Esophagus (tissue), 2 donors: Measurements from ENCODE around the gene H6PD. TPM values are rescaled to one million over a fixed set of nuclear protein-coding genes. Genes with fewer than 3 reads are reported as not detected.

Source experiments
- H3K27ac ChIP-seq, 2 donors: one replicate each; pipeline ENCODE4 v1.5.1; 2013; ENCODE audit warnings: low read depth in 2 of 2, mild to moderate bottlenecking in 2 of 2, inconsistent platforms in 1 of 2, low read length in 1 of 2, moderate library complexity in 1 of 2
- H3K27me3 ChIP-seq, 2 donors: one replicate each; pipeline ENCODE4 v1.6.1; 2013; ENCODE audit warnings: low read length in 2 of 2, control low read depth in 1 of 2, mild to moderate bottlenecking in 1 of 2; ENCODE audit not compliant: insufficient read depth in 2 of 2, control insufficient read depth in 1 of 2
- H3K36me3 ChIP-seq, 2 donors: one replicate each; pipeline ENCODE4 v1.6.1; 2013; ENCODE audit warnings: low read length in 1 of 2; ENCODE audit not compliant: control insufficient read depth in 2 of 2, insufficient read depth in 2 of 2
- H3K4me1 ChIP-seq, 2 donors: one replicate each; pipeline ENCODE4 v1.6.1; 2013; ENCODE audit warnings: low read length in 1 of 2; ENCODE audit not compliant: control insufficient read depth in 2 of 2, insufficient read depth in 2 of 2
- H3K4me3 ChIP-seq, 2 donors: one replicate each; pipeline ENCODE4 v1.5.1; 2013; ENCODE audit warnings: low read length in 2 of 2, mild to moderate bottlenecking in 2 of 2, low read depth in 1 of 2, moderate library complexity in 1 of 2
- H3K9me3 ChIP-seq, 2 donors: one replicate each; pipeline ENCODE4 v1.6.1; 2013; ENCODE audit warnings: mild to moderate bottlenecking in 2 of 2, low read depth in 1 of 2, low read length in 1 of 2, moderate library complexity in 1 of 2; ENCODE audit not compliant: control insufficient read depth in 2 of 2, insufficient read depth in 1 of 2
- WGBS, 2 donors: extraction: QIAGEN DNeasy Blood & Tissue Kit; methylation state at CpG; one replicate each; pipeline ENCODE4 v1.1.7; 2013; 5-methylcytosine and 5-hydroxymethylcytosine counted together
- polyA plus RNA-seq, 2 donors: library from polyadenylated mRNA; stranded (reverse); fragments of 200-250 nt; gene quantifications; one replicate each; pipeline ENCODE4 v1.2.3, GENCODE V29; 2013
- donor health status: healthy with polysubstance abuse.
- donor health status: Bipolar disorder and iron deficiency.

The H6PD gene
- polyA plus RNA-seq, 2 donors, result 7.1 to 8.9 TPM

DNA sequence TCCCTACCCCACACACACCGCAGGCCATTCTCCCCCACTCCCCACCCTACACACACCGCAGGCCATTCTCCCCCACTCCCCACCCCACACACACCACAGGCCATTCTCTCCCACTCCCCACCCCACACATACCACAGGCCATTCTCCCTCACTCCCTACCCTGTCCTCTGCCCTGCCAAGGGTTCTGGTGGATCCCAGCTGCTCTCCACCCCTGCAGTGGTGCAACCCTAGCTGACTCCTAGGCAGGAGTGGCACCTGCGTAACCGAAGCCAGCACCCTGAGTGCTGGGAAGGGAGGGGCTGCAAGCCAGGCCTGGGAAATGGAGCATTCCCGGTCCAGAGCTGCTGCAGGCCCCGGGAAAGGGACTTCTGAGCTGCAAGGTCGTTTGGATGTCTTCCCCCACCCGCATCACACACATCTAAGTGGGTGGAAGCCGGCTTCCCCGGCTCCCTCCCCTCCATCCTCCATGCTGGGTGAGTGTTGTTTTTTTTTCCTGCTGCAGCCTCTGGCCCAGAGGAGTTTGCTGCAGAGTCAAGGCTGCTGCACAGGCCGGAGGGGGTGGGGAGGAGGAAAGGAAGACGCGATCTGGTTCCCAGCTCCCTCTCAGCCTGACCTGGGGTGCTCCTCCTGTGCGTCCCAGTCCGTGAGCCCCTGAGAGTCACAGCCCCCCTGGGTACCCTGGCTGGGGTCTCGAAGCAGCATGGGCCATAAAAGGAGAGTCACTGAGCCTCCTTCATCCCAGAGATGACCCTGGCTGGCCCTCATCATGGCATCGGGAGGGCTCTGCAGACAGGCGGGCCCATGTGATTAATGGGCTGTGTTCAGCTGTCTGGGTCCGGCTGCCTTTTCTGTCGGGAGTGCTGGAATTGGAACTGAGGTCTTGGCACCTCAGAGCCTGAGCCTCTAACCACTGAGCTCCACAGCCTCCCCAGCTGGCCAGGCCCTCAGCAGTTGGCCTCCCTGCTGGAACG is 16.1 kb downstream of the H6PD start:
- Histone ChIP-seq H3K9me3 (no peaks in the 10 kb centered on the region), H3K4me1 (peaks cover 24 to 31% of the 10 kb centered on the region in 2 donors), H3K27me3 (no peaks in the 10 kb centered on the region), H3K36me3 (peaks cover 0 to 14% of the 10 kb centered on the region in 2 donors), H3K27ac (peak overlapping the region; percentile 7 to 86), H3K4me3 (no peak overlapping the region)
- WGBS, 2 donors, result 47% methylated on average over 21 of the region's 21 CpGs

GRCh38 chr1:9251501-9251900 is 16.9 kb downstream of the H6PD start:
- H3K27ac ChIP-seq, result peak overlapping the region in 1 of 2 donors; percentile 86
- no peak overlapping the region for H3K4me3 ChIP-seq
- peaks cover 0 to 16% of the 10 kb centered on the region in 2 donors for H3K36me3 ChIP-seq
- peaks cover 24 to 31% of the 10 kb centered on the region in 2 donors for H3K4me1 ChIP-seq
- H3K9me3 ChIP-seq, result no peaks in the 10 kb centered on the region
- 28 to 67% methylated on average over 6 of the region's 6 CpGs for WGBS, 2 donors
- no peaks in the 10 kb centered on the region for H3K27me3 ChIP-seq

DNA sequence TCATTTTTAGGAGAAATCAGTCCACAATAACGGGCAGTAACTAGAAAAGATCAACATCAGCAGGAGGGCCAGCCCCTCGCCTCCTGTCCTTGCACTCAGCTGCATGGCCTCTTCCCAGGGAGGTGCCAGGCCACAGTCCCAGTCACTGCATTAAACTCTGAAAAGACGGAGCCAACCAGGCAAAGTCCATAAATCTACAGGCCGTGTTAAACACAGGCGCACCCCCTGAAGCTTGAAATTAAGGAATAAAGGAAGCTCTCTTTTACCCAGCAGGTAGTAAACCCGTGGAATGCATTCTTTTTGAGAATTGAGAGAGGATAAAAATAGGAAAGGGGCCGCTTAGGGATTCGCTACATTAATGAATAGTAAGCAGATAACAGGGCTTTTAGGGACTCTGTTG is 18.4 kb downstream of the H6PD start:
- H3K36me3 ChIP-seq, result peaks cover 0 to 7% of the 10 kb centered on the region in 2 donors
- H3K4me1 ChIP-seq, result peaks cover 24 to 25% of the 10 kb centered on the region in 2 donors
- no peak overlapping the region for H3K4me3 ChIP-seq
- H3K9me3 ChIP-seq, result no peaks in the 10 kb centered on the region
- WGBS, 2 donors, result 80 to 86% methylated on average over 8 of the region's 8 CpGs
- H3K27ac ChIP-seq, result no peak overlapping the region
- H3K27me3 ChIP-seq, result no peaks in the 10 kb centered on the region

DNA sequence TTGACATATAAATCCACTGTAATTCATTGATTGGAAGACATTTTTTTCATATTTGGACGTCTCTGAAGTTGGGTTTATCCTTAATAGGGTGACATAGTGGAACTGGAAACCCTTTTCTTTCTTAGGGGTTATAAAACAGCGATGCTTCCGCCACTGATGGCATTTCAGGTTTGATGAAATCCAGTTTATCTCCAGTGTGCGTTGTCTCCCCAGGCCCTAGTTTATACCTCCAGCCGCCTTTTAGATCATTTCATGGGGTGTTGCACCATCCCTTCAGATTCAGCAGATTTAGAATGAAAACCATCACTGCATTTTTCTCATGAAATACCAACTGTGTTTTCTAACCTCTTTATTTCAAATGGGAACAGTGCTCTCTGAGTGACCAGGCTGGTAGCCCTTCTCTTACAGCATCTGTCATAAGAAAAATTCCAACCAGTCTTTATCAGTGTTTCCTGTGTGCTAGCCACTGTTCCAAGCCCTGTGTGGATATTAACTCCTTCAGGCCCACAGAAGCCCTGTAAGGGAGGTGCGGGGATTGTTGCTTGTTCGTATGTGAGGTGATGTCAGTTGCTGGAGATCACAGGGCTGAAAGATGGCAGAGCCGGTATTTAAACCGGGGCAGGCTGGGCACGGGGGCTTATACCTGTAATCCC is 19.0 kb downstream of the H6PD start:
- no peaks in the 10 kb centered on the region for H3K27me3 ChIP-seq
- no peak overlapping the region for H3K27ac ChIP-seq
- H3K36me3 ChIP-seq, result peaks cover 0 to 7% of the 10 kb centered on the region in 2 donors
- no peaks in the 10 kb centered on the region for H3K9me3 ChIP-seq
- peaks cover 22 to 25% of the 10 kb centered on the region in 2 donors for H3K4me1 ChIP-seq
- H3K4me3 ChIP-seq, result no peak overlapping the region
- WGBS, 2 donors, result 82 to 89% methylated on average over 10 of the region's 10 CpGs

GRCh38 chr1:9256332-9256731 is 21.8 kb downstream of the H6PD start:
- H3K36me3 ChIP-seq, result peaks cover 0 to 5% of the 10 kb centered on the region in 2 donors
- H3K27me3 ChIP-seq, result no peaks in the 10 kb centered on the region
- no peak overlapping the region for H3K27ac ChIP-seq
- WGBS, 2 donors, result 92 to 95% methylated on average over 7 of the region's 7 CpGs
- no peak overlapping the region for H3K4me3 ChIP-seq
- peaks cover 2% of the 10 kb centered on the region in 2 donors for H3K4me1 ChIP-seq
- H3K9me3 ChIP-seq, result no peaks in the 10 kb centered on the region

DNA sequence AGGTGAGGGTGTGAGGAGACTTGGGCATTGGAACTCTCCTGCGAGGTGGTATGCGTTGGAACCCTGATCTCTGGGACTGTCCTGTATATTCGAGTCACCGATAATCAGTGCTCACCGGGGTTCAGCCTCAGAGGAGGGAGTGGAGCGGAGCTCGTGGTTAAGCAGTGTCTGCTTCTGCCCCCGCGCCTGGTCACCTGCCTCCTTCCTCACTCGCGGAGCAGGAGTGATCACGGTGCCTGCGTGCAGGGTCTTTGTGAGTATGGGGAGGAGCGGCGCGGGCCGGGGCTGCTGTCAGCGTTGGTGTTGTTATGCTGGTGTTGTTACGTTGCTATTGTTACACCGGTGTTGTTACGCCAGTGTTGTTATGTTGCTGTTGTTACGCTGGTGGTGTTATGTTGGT is 23.3 kb downstream of the H6PD start:
- no peak overlapping the region for H3K27ac ChIP-seq
- H3K4me3 ChIP-seq, result no peak overlapping the region
- WGBS, 2 donors, result 96% methylated on average over 22 of the region's 22 CpGs
- H3K36me3 ChIP-seq, result peaks cover 6 to 15% of the 10 kb centered on the region in 2 donors
- no peaks in the 10 kb centered on the region for H3K9me3 ChIP-seq
- H3K27me3 ChIP-seq, result no peaks in the 10 kb centered on the region
- H3K4me1 ChIP-seq, result no peaks in the 10 kb centered on the region

DNA sequence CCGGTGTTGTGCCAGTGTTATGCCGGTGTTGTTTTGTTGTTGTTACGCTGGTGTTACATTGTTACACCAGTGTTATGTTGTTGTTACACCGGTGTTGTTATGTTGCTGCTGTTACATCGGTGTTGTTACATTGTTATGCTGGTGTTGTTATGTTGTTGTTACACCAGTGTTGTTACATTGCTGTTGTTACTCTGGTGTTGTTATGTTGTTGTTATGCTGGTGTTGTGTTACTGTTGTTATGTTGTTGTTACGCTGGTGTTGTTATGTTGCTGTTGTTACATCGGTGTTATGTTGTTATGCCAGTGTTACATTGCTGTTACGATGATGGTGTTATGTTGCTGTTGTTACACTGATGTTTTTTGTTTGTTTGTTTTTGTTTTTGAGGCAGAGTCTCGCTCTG is 24.1 kb downstream of the H6PD start:
- 97 to 98% methylated on average over 9 of the region's 9 CpGs for WGBS, 2 donors
- no peaks in the 10 kb centered on the region for H3K4me1 ChIP-seq
- H3K36me3 ChIP-seq, result peaks cover 9 to 23% of the 10 kb centered on the region in 2 donors
- no peak overlapping the region for H3K4me3 ChIP-seq
- H3K9me3 ChIP-seq, result no peaks in the 10 kb centered on the region
- H3K27ac ChIP-seq, result no peak overlapping the region
- no peaks in the 10 kb centered on the region for H3K27me3 ChIP-seq

DNA sequence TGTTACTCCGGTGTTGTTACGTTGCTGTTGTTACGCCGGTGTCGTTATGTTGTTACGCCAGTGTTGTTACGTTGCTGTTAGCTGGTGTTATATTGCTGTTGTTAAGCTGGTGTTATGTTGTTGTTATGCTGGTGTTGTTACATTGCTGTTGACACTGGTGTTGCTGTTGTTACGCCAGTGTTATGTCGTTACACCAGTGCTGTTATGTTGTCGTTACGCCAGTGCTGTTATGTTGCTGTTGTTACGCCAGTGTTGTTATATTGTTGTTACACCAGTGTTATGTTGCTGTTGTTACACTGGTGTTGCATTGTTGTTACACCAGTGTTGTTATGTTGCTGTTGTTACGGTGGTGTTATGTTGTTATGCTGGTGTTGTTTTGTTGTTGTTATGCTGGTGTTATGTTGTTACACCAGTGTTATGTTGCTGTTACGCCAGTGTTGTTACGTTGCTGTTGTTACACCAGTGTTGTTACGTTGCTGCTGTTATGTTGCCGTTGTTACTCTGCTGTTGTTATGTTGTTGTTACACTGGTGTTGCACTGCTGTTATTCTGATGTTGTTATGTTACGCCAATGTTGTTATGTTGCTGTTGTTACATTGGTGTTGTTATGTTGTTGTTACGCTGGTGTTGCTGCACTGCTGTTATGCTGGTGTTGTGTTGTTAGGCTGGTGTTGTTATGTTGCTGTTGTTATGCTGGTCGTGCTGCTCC is 25.6 kb downstream of the H6PD start:
- 93 to 97% methylated on average over 20 of the region's 20 CpGs for WGBS, 2 donors
- no peaks in the 10 kb centered on the region for H3K4me1 ChIP-seq
- no peak overlapping the region for H3K27ac ChIP-seq
- H3K27me3 ChIP-seq, result no peaks in the 10 kb centered on the region
- no peak overlapping the region for H3K4me3 ChIP-seq
- H3K36me3 ChIP-seq, result peaks cover 9 to 39% of the 10 kb centered on the region in 2 donors
- H3K9me3 ChIP-seq, result no peaks in the 10 kb centered on the region

DNA sequence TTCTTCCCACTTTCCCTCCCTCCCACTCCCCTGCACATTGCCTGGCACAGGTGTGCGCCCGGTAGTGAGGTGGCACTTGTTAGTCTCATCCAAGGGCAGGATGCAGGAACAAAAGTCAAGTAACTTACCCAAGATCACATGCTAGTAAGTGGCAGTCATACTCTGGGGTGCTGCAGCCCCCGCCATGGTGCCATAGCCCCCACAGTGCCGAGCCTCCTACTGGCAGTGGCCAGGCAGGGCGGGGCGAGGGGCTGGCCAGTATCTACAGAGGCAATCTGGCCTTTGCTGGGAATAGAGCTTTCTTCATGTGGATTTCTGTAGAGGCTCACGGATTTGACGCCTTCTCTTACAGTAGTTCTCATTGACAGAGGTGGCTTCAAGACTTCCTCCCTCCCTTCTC is 26.9 kb downstream of the H6PD start:
- Histone ChIP-seq H3K36me3 (peaks cover 9 to 37% of the 10 kb centered on the region in 2 donors), H3K4me3 (no peak overlapping the region), H3K27ac (no peak overlapping the region), H3K27me3 (no peaks in the 10 kb centered on the region), H3K4me1 (no peaks in the 10 kb centered on the region), H3K9me3 (no peaks in the 10 kb centered on the region)
- WGBS, 2 donors, result 90 to 91% methylated on average over 8 of the region's 8 CpGs
